Epithelial cell of proximal tubule (primary cell): Measurements from ENCODE around the gene RAPGEF1. TPM values are rescaled to one million over a fixed set of nuclear protein-coding genes. Genes with fewer than 3 reads are reported as not detected.
"Not testable (repeated sequence)": the region's sequence is repeated elsewhere in the genome, so short reads cannot be mapped to it uniquely, and the experiment has no call there.

ENCODE experiments used
- DNase-seq: peaks from one replicate; pipeline ENCODE4 v3.0.0-alpha.2; 2011; ENCODE audit warnings: low read depth
- H3K4me3 ChIP-seq: 2 replicates; pipeline ENCODE4 v1.5.1; 2011; ENCODE audit warnings: low read depth, mild to moderate bottlenecking, low read length
- total RNA-seq: library from RNA; depleted of rRNA; stranded (reverse); fragments of >200 nt; gene quantifications from 2 replicates; pipeline ENCODE4 v1.2.3, GENCODE V29; 2015
- TF ChIP-seq, protein P1 (sequence below): conservative IDR thresholded peaks from 2 replicates; pipeline ENCODE4 v1.5.1; 2012; ENCODE audit warnings: low read depth, mild to moderate bottlenecking, low read length

Gene RAPGEF1
- total RNA-seq, 1 donor from 2014 or later, result 34.8 TPM

DNA sequence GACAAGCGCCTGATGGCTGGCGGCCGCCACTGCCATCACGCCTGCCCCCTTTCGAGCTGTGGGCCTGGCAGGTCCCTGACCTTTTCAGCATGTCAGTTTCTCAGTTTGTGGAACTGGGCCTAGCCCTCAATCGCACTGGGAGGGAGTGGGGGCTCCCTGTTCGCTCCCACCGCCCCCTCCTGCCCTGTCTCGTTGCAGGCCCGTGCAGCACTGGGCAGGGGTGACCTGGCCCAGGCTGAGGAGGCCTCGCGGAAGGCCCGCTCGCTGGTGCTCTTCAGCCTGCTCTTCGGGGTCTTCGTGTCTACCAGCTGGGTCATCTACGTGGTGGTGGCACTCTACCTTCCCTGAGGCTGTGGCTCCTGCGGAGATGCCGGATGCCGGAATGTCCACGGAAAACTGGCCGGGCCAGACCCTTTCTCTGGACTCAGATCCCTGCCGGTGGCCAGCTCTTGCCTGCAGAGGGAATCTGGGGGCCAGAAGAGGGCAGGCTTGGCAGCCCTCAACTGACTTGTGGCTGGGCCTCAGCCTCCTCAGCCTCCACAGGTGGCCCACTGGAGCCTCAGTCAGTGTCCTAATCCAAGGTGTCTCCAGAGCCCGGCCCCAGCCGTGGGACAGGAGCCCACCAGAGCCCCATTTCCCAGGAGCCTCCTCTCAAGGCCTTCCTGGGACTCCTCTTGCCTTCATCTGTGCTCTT, 181.9 kb downstream of the RAPGEF1 start:
- TF ChIP-seq, protein P1, sequence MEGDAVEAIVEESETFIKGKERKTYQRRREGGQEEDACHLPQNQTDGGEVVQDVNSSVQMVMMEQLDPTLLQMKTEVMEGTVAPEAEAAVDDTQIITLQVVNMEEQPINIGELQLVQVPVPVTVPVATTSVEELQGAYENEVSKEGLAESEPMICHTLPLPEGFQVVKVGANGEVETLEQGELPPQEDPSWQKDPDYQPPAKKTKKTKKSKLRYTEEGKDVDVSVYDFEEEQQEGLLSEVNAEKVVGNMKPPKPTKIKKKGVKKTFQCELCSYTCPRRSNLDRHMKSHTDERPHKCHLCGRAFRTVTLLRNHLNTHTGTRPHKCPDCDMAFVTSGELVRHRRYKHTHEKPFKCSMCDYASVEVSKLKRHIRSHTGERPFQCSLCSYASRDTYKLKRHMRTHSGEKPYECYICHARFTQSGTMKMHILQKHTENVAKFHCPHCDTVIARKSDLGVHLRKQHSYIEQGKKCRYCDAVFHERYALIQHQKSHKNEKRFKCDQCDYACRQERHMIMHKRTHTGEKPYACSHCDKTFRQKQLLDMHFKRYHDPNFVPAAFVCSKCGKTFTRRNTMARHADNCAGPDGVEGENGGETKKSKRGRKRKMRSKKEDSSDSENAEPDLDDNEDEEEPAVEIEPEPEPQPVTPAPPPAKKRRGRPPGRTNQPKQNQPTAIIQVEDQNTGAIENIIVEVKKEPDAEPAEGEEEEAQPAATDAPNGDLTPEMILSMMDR, result no peak
- no peak for DNase-seq
- no peak overlapping the region for H3K4me3 ChIP-seq

DNA sequence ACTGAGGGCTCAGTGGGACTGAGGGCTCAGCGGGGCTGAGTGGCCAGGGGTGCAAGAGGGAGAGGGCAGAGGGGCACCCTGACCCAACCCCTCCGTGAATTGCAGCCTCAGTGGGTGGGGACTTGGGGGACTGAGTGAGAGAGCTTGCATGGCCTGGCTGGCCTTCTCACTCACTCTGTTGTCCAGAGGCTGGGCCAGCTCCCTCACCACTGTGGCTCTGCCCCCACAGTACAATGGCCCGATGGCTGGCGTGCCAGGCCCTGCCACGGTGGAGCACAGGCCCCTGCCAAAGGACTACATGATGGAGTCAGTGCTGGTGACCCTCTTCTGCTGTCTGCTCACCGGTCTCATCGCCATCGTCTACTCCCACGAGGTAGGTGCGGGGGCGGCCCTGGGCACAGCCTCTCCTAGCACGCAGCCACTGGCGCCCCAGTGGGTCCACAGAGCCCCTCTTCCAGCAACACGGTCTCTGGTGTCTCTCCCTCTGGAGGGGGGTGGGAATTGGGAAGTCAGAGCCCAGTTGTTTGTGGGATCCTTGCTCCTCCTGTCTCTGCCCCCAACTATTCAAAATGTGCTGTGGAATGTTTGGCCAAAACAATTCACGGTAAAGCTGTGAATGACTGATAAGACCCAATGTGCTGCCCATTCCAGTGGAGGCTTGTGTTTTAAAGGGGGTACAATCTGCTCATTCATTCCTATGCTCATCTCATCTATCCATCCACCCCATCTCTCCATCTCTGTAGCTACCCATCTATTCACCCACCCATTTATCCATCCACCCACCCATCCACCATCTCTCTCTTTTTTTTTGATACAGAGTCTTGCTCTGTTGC, 183.8 kb downstream of the RAPGEF1 start:
- no peak overlapping the region for H3K4me3 ChIP-seq
- DNase-seq, result no peak
- TF ChIP-seq, protein P1, result no peak

DNA sequence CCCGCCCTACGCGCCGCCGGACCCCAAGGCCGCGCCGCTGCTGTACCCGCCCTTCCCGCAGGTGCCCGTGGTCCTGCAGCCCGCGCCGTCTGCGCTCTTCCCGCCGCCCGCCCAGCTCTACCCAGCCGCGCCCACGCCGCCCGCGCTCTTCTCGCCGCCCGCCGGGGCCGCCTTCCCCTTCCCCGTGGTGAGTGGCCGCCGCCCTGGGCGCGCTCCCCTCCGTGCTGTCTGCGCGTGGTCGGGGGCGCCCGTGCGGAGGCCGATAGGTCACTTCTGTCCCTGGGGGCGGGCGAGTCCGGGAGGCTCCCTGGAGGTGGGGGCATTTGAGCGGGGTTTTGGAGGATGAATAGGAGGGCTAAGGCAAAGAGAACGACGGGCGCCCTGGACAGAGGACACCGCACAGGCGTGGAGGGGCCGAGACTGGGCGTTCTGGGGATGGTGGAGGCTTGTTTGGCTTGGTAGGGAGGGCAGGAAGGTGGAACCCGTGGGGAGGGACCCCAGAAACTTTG, 185.0 kb downstream of the RAPGEF1 start:
- DNase-seq, result no peak
- TF ChIP-seq, protein P1, result no peak
- H3K4me3 ChIP-seq, result no peak overlapping the region

DNA sequence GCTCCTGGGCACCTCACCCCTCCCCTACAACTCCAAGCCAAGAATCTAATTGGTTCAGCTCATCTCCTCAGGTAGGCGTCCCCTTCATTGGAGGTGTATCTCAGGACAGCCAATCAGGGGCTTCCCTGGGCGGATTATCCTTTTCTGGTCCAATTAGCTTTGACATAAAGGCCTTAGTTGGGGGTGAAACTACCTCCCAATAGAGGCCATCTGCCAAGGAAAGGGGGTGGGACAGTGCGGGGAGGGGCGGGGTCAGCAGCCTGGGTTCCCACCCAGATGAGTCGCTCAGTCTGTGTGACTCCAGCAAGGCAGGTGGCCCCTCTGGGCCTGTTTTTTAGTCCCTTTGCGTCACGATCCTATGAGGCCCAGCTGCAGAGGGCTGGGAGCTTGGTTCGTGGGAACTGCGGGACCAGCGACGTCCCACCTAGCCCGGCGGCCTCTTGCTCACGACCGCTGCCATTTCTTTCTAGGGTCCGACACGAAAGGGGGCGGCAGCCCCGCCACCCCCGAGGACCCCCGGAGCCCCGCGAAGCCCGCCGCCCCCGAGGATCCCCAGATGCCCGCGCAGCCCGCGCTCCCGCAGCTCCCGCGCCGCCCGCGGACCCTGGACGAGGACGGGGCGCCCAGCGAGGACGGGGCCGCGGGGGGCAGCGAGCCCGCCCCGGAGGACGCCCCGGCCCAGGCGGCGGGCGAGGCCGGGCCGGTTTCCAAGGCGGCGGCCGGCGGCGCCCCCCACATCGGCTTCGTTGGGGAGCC, 185.6 kb downstream of the RAPGEF1 start:
- DNase-seq, result no peak
- TF ChIP-seq, protein P1, result no peak
- H3K4me3 ChIP-seq, result no peak overlapping the region

DNA sequence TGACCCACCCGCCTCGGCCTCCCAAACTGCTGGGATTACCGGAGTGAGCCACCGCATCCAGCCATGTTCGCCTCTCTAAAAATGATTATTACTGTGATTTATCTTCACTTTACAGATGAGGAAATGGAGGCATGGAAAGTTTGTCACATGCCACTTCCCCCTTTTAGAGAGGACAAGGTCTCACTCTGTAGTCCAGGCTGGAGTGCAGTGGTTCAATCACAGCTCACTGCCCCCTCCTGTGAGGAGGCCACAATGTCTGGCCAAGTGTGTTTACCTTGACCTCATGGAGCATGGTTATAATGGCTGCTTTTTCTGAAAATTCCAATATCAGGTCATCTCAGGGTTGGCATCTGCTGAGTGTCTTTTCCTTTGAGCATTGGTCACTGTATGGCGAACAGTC, 187.8 kb downstream of the RAPGEF1 start:
- TF ChIP-seq, protein P1, result no peak
- no peak overlapping the region for H3K4me3 ChIP-seq
- DNase-seq, result no peak

DNA sequence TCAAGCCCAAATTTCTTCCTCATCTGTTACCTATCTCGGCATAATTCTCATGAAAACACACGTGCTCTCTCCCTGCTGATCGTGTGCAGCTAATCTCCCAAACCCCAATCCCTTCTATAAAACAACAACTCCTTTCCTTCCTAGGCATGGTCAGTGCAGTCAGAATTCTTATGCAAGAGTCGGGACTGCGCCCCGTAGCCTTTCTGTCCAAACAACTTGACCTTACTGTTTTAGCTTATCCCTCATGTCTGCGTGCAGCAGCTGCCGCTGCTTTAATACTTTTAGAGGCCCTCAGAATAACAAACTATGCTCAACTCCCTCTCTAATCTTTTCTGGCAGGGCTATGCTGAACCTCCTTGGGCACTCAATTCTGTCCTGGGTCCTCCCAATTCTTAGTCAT, 189.4 kb downstream of the RAPGEF1 start:
- not testable (repeated sequence) for DNase-seq, H3K4me3 ChIP-seq

DNA sequence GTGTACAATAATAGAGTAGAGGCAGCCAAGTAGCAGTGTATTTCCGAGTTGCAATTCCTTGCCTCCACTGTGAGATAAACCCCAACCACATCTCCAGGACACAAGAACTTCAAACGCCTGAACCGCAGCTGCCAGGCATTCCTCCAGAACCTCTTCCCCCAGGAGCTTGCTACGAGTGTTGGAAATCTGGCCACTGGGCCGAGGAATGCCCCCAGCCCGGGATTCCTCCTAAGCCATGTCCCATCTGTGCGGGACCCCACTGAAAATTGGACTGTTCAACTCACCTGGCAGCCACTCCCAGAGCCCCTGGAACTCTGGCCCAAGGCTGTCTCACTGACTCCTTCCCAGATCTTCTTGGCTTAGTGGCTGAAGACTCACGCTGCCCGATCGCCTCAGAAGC, 190.7 kb downstream of the RAPGEF1 start:
- not testable (repeated sequence) for DNase-seq, H3K4me3 ChIP-seq
